ENCODE data around the gene RFTN1.

The RFTN1 gene

DNA sequence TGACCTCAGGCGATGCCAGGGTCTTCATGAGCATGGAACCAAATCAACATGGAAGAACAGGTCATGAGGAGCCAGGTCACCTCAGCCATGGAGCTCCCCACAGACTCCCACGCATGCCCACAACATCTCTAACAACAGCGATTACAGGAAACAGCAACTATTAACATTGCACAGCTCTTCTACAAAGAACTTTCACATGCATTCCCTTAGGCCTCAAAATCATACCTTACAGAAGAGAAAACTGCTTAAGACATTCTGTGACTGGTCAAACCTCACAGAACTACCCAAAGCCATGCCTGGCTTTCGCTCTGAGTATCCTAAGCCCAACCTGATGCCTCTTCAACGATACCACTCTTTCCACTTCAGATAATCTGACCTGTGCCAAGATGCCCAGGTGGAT is 130.7 kb downstream of the RFTN1 start:
- no peak for DNase-seq (ENCODE audit: low read depth in 4 of 4, low spot score in 1 of 4)

- DNase-seq (ENCODE audit: low read depth in 4 of 4, low spot score in 1 of 4), result no peak
Observed at GRCh38 chr3:16381426-16381825, 132.1 kb downstream of the RFTN1 start.

DNA sequence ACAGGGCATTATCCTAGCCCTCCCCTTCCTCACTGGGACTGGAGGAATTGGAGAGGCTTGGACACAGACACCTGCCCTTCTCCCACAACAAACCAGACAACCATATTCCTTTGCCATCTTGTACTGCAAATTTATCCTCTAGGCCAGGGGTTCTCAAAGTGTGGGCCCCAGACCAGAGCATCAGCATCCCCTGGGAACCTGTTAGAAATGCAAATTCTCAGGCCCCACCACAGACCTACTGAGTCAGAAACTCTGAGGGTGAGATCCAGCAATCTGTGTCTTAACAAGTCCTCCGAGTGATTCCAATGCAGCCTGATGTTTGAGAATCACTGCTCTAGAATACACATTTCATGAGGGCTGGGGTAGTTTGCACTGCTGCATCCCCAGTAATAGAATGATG is 133.1 kb downstream of the RFTN1 start:
- no peak for DNase-seq (ENCODE audit: low read depth in 4 of 4, low spot score in 1 of 4)

- no peak for DNase-seq (ENCODE audit: low read depth in 4 of 4, low spot score in 1 of 4)
Observed at GRCh38 chr3:16379838-16380237, 133.7 kb downstream of the RFTN1 start.

DNA sequence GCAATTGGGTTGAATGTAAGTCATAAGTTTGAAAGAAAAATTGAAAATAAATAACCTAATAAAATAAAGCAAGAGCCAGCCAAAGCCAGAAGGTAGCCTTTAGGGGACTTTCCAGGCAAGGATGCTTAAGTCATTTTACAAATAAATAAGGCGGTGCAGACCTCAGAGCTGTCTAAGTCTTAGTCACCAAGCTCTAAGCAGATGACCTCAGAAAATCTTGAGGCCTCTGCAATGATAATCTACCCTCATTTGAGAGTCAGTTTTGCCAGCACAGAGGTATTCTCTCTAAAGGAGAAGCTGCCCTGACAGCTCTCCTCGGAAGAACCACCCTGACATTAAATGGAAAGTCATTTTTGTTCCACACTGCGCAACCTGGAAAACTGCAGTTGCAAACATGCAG is 134.6 kb downstream of the RFTN1 start:
- DNase-seq (ENCODE audit: low read depth in 4 of 4, low spot score in 1 of 4), result no peak

- no peak for DNase-seq (ENCODE audit: low read depth in 4 of 4, low spot score in 1 of 4)
Observed at GRCh38 chr3:16378415-16378814, 135.1 kb downstream of the RFTN1 start.

DNA sequence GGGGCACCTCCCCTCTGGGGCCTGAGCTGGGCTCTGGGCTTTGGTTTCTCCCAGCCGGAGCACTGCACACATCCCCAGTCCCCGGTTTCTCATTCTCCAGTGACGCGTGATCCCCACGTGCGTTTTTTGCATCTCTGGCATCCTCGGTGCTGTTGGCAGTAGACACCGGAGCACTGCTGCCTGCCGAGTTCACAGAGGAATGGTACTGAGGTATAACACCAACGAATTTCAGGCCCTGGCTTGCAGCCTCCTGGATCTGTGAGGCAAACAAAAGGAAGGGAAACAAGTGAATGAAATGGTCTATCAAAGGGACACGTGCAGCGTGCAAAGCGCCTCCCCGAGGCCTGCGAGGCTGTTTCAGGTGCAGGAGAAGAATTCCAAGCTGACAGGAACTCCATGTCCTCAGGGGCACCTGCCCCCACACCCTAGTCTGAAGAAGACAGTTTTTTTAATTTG is 135.6 kb downstream of the RFTN1 start:
- DNase-seq (ENCODE audit: low read depth in 4 of 4, low spot score in 1 of 4), result no peak

DNA sequence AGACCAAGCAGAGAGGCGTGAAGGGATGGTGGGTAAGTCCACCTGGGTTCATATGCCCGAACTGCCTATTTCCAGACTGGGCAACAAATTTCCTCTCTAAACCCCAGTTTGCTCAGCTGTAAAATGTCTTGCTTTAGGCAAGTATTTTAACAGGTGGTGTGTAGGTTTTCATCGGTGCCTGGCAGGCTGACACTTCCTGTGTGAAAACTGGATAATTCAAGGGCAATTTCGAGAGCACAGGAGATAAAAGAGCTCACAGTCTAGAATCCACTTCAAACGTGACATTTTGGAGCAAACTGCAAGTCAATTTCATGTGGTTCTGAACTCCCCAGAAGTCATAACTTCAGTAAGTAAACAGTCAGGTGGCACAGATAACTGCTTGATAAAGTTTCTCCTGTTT is 136.3 kb downstream of the RFTN1 start:
- DNase-seq (ENCODE audit: low read depth in 4 of 4, low spot score in 1 of 4), result no peak

GRCh38 chr3:16375891-16376290 is 137.6 kb downstream of the RFTN1 start:
- no peak for DNase-seq (ENCODE audit: low read depth in 4 of 4, low spot score in 1 of 4)

DNA sequence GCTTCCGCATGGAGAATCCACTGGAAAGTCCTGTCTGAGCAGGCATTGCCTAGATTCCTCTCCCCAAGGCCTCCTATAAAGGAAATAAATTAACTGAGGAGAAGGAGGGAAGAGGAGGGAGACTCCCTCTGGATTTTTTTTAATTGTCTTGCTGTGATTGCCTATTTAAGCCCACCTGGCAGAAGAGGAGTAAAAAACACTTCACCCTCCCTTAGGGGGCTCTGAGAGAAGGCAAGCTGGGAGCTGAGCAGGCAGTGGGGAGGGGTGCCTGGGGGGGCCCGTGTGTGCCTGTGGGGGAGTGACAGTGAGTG is 138.6 kb downstream of the RFTN1 start:
- no peak for DNase-seq (ENCODE audit: low read depth in 4 of 4, low spot score in 1 of 4)

DNA sequence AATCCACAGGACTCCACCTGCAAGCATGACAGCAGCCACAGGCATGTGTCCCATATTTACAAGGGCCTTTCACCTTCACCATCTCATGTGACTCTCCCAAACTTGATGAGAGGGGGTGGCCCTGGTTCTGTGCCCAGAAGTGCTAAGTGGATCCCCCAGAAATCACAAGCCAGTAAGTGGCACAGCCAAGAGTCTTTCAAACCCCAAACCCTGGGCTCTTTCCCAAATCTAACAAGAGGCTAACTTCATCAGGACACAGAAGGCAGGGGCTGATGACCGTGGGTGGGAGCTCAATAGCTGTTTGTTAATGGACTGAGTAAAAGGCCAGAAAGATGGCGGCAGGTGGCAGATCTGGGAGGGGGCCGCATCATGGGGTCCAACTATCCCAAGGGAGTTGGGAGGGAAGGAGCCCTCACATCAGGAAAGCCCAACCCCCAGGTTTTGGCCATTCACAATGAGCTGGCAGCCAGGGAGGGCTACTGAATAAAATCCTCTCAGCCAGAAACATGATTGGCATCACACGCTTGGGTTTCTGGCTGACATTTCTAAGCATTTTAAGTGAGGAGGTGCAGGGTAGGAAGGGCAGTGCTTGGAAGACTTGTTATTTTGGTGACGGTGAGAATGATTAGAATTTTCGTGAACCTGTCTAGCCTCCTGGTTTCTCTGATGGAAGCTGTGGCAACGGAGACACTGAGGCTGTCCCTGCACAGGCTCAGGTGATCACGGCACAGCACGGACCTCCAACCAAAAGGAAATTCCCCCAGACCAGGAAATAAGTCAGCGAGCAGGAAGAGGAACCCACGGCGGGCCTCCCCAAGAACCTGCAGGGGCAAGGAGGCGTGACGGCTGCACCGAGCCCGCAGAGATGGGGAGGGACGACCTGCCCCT is 139.2 kb downstream of the RFTN1 start:
- DNase-seq (ENCODE audit: low read depth in 4 of 4, low spot score in 1 of 4), result no peak

GRCh38 chr3:16373341-16373946 is 140.1 kb downstream of the RFTN1 start:
- DNase-seq (ENCODE audit: low read depth in 4 of 4, low spot score in 1 of 4), result no peak

GRCh38 chr3:16372362-16373292 is 140.9 kb downstream of the RFTN1 start:
- DNase-seq (ENCODE audit: low read depth in 4 of 4, low spot score in 1 of 4), result no peak

GRCh38 chr3:16370872-16371740 is 142.4 kb downstream of the RFTN1 start:
- no peak for DNase-seq (ENCODE audit: low read depth in 4 of 4, low spot score in 1 of 4)

DNA sequence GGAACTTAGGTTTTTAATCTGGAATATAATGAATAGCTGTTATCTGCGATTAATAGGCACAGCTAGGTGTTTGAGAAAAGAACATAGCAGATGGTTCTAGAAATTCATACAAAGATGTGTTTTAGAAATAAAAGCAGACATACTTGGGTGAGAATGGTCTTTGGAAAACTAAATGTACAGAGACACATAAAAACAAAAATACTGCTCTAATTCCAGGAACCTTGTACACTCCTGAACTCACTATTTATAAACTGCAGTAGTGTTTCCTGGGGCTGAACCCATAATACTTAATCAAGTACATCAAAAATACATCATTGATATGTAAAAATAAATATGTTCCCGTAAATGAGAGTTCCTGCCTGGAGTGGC is 143.0 kb downstream of the RFTN1 start:
- DNase-seq (ENCODE audit: low read depth in 4 of 4, low spot score in 1 of 4), result no peak

GRCh38 chr3:16369885-16370284 is 143.6 kb downstream of the RFTN1 start:
- no peak for DNase-seq (ENCODE audit: low read depth in 4 of 4, low spot score in 1 of 4)

- DNase-seq (ENCODE audit: low read depth in 4 of 4, low spot score in 1 of 4), result no peak
Observed at GRCh38 chr3:16369276-16369675, 144.2 kb downstream of the RFTN1 start.

DNA sequence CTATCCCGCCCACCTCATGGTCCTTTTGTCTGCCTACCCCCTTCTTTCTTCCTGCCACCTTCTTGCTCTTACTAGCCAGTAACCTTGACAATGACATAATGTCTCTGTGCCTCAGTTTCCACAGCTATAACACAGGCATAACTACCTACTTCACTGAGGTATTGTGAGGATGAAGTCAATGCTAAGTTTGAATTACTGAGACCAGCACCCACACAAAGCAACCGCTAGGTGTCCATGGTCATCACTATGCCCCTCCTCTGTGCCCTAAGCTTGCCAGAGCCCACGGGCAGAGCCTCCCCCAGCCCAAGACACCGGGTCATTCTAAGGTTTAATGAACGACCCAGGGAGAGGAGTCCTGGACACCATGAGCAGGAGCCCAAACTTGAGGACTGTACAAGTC is 146.9 kb downstream of the RFTN1 start:
- DNase-seq (ENCODE audit: low read depth in 4 of 4, low spot score in 1 of 4), result no peak

DNA sequence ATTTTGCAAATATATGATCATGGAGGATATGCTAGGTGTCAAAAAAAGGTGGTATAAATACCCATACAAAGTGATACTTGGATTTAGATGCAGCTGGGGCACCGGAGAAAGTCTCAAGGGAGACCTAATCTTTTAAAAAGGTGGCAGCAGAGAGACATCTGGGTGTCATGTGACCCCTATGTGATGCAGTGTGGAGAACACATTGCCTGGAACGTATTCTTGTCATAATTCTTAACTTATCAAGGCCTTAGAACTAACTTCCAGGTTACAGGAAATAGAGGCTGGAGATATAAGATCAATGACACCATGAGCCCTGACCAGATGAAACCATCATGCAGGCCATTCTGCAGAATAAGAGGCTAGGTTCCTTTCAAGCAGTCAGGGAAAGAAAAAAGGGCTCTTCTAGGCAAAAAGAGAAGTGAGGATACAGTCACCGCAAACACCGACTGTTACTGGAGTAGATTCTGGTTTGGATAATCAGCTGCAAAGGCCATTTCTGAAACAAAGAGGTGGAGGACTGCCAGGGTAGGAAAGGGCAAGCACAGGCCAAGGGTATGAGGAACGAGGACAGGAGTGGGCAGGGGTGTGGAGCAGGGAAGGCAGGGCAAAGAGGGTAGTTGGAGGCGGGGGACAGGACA is 147.9 kb downstream of the RFTN1 start:
- no peak for DNase-seq (ENCODE audit: low read depth in 4 of 4, low spot score in 1 of 4)

GRCh38 chr3:16364963-16365362 is 148.5 kb downstream of the RFTN1 start:
- no peak for DNase-seq (ENCODE audit: low read depth in 4 of 4, low spot score in 1 of 4)

Data from stimulated activated CD4-positive, alpha-beta T cell treated with anti-CD3 and anti-CD28 coated beads, Interleukin-1b, Interleukin-23, amount 100 ng/mL, for 24 hours (primary cell).